ENCODE measurements around the gene KCNIP2. TPM values are rescaled to one million over a fixed set of nuclear protein-coding genes. Genes with fewer than 3 reads are reported as not detected.

Gene KCNIP2
- total RNA-seq, 2 donors from 2014 or later, result 192 to 653 TPM

GRCh38 chr10:101875068-101875688 lies 31.6 kb upstream of the KCNIP2 start:
- DNase-seq (ENCODE audit: low spot score), result no peak
- H3K27me3 ChIP-seq, result no peaks in the 10 kb centered on the region
- H3K4me3 ChIP-seq, result no peak overlapping the region
- H3K36me3 ChIP-seq, result no peaks in the 10 kb centered on the region
- peaks cover 0 to 17% of the 10 kb centered on the region in 2 donors for H3K4me1 ChIP-seq
- TF ChIP-seq CTCF (IDR thresholded peaks at IDR 0.05), result no peak
- no peaks in the 10 kb centered on the region for H3K9me3 ChIP-seq
- no peak overlapping the region for H3K27ac ChIP-seq

- Histone ChIP-seq H3K4me3 (no peak overlapping the region), H3K9me3 (no peaks in the 10 kb centered on the region), H3K27me3 (no peaks in the 10 kb centered on the region), H3K4me1 (peaks cover 0 to 8% of the 10 kb centered on the region in 2 donors), H3K27ac (no peak overlapping the region), H3K36me3 (no peaks in the 10 kb centered on the region)
- DNase-seq (ENCODE audit: low spot score), result no peak
- no peak for TF ChIP-seq CTCF (IDR thresholded peaks at IDR 0.05)
Observed at GRCh38 chr10:101874252-101874651, 30.7 kb upstream of the KCNIP2 start.

GRCh38 chr10:101867931-101868330 lies 24.3 kb upstream of the KCNIP2 start:
- Histone ChIP-seq H3K9me3 (no peaks in the 10 kb centered on the region), H3K36me3 (no peaks in the 10 kb centered on the region), H3K27ac (no peak overlapping the region), H3K4me3 (no peak overlapping the region), H3K27me3 (no peaks in the 10 kb centered on the region), H3K4me1 (no peaks in the 10 kb centered on the region)
- no peak for TF ChIP-seq CTCF (IDR thresholded peaks at IDR 0.05)
- no peak for DNase-seq (ENCODE audit: low spot score)

- DNase-seq (ENCODE audit: low spot score), result no peak
- peaks cover 0 to 39% of the 10 kb centered on the region in 2 donors for H3K4me1 ChIP-seq
- no peak for TF ChIP-seq CTCF (IDR thresholded peaks at IDR 0.05)
- H3K27ac ChIP-seq, result peak overlapping the region; percentile 69 to 71
- no peaks in the 10 kb centered on the region for H3K27me3 ChIP-seq
- no peak overlapping the region for H3K4me3 ChIP-seq
- H3K9me3 ChIP-seq, result peaks cover 0 to 12% of the 10 kb centered on the region in 2 donors
- no peaks in the 10 kb centered on the region for H3K36me3 ChIP-seq
Observed at GRCh38 chr10:101859530-101859929, 15.9 kb upstream of the KCNIP2 start.

- no peaks in the 10 kb centered on the region for H3K27me3 ChIP-seq
- H3K4me1 ChIP-seq, result peaks cover 0 to 39% of the 10 kb centered on the region in 2 donors
- TF ChIP-seq CTCF (IDR thresholded peaks at IDR 0.05), result no peak
- DNase-seq (ENCODE audit: low spot score), result no peak
- peak overlapping the region; percentile 69 to 71 for H3K27ac ChIP-seq
- H3K4me3 ChIP-seq, result no peak overlapping the region
- no peaks in the 10 kb centered on the region for H3K36me3 ChIP-seq
- H3K9me3 ChIP-seq, result peaks cover 0 to 12% of the 10 kb centered on the region in 2 donors
Observed at GRCh38 chr10:101858723-101859500, 15.3 kb upstream of the KCNIP2 start.
